Erythroblast (primary cell): Measurements from ENCODE around the gene TXNRD3.

ENCODE experiments used
- GATA1 ChIP-seq: IDR thresholded peaks from 2 replicates; pipeline ENCODE4 v1.6.1; 2011; ENCODE audit warnings: low read depth, mild to moderate bottlenecking, control low read depth, low read length, moderate library complexity
- POLR2A ChIP-seq: IDR thresholded peaks from 2 replicates; pipeline ENCODE4 v1.6.1; 2011; ENCODE audit warnings: mild to moderate bottlenecking, low read length

- no peak for TF ChIP-seq POLR2A
- TF ChIP-seq GATA1: no peak
These were observed 23.9 kb upstream of the TXNRD3 start for GRCh38 chr3:126678693-126679317.
